Left lung (tissue), 10 donors: ENCODE measurements around the gene MALSU1. TPM values are rescaled to one million over a fixed set of nuclear protein-coding genes. Genes with fewer than 3 reads are reported as not detected.

Experiments used
- ATAC-seq: fragments of 200-7000 bp; cut with Tn5 transposase; one replicate; pipeline ENCODE4 v1.9.1; 2020; ENCODE audit warnings: moderate library complexity
- DNase-seq, 4 donors: peaks; one replicate each; pipeline ENCODE4 v3.0.0-alpha.2; 2013 to 2020
- H3K27ac ChIP-seq, 2 donors: fragments of 200-600 bp; sonication (generic) in 1 of 2; one replicate each; pipeline versions ENCODE4 v1.5.0 to v1.8.0; 2020 to 2021
- H3K27me3 ChIP-seq, 2 donors: fragments of 200-600 bp; sonication (generic) in 1 of 2; one replicate each; pipeline versions ENCODE4 v1.5.0 to v1.8.0; 2020 to 2021
- H3K36me3 ChIP-seq, 2 donors: fragments of 200-600 bp; sonication (generic) in 1 of 2; one replicate each; pipeline versions ENCODE4 v1.5.0 to v1.8.0; 2020 to 2021
- H3K4me1 ChIP-seq, 2 donors: fragments of 200-600 bp; one replicate each; pipeline ENCODE4 v1.8.0; 2021
- H3K4me3 ChIP-seq, 2 donors: fragments of 200-600 bp; sonication (generic) in 1 of 2; one replicate each; pipeline versions ENCODE4 v1.5.0 to v1.8.0; 2020 to 2021; ENCODE audit warnings: mild to moderate bottlenecking in 1 of 2
- H3K9me3 ChIP-seq, 2 donors: fragments of 200-600 bp; sonication (generic) in 1 of 2; one replicate each; pipeline versions ENCODE4 v1.5.0 to v1.8.0; 2020 to 2021
- intact Hi-C, 2 donors: fragments of 100-400 bp; cut with DNase I; formaldehyde crosslinking; loops; one replicate each; pipeline versions ENCODE4 v1.11.2 to v1.14.2; 2022
- polyA plus RNA-seq, 6 donors: library from polyadenylated mRNA; unstranded; fragments of 120-200 nt; gene quantifications; one replicate each; pipeline ENCODE4 v1.2.1, GENCODE V29; 2013; ENCODE audit not compliant: insufficient read length in 6 of 6
- total RNA-seq, 2 donors: library from RNA; stranded (reverse); fragmentation: NEBNext Ultra II Directional; extraction: Animal tissue kit (Norgen Biotek cat#: 25700); gene quantifications; one replicate each; pipeline ENCODE4 v1.2.1, GENCODE V29; 2021
- TF ChIP-seq, protein P1 (sequence below), 2 donors: fragments of 200-600 bp; sonication (generic) in 1 of 2; IDR thresholded peaks; one replicate each; pipeline versions ENCODE4 v1.5.0 to v1.8.0; 2021; ENCODE audit warnings: antibody characterized with exemption in 2 of 2
- donor health status: DM: no; HTN: yes; CAD: no.
- donor health status: DM: no; HTN: no; CAD: no.

Gene MALSU1
- total and polyA plus RNA-seq, 8 donors, result 46.3 to 55.1 (median 48.3) TPM

DNA sequence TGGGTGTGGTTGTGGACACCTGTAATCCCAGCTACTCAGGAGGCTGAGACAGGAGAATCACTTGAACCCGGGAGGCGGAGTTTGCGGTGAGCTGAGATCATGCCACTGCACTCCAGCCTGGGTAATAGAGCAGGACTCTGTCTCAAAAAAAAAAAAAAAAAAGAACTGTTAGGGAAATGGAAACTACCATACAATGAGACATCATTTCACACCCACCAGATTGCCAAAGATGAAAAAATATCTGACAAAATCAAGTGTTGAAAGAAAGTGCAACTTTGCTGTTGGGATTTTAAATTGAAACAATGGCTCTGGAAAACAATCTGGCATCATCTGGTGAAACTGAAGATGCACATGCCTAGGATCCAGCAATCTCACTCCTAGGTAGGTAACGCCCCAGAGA is 16.1 kb upstream of the MALSU1 start:
- DNase-seq (no peak), ATAC-seq (no peak)
- no peak overlapping the region for H3K27ac ChIP-seq
- H3K4me1 ChIP-seq, result no peaks in the 10 kb centered on the region
- no peaks in the 10 kb centered on the region for H3K9me3 ChIP-seq
- no peaks in the 10 kb centered on the region for H3K27me3 ChIP-seq
- H3K4me3 ChIP-seq, result no peak overlapping the region
- no peaks in the 10 kb centered on the region for H3K36me3 ChIP-seq
- TF ChIP-seq, protein P1, sequence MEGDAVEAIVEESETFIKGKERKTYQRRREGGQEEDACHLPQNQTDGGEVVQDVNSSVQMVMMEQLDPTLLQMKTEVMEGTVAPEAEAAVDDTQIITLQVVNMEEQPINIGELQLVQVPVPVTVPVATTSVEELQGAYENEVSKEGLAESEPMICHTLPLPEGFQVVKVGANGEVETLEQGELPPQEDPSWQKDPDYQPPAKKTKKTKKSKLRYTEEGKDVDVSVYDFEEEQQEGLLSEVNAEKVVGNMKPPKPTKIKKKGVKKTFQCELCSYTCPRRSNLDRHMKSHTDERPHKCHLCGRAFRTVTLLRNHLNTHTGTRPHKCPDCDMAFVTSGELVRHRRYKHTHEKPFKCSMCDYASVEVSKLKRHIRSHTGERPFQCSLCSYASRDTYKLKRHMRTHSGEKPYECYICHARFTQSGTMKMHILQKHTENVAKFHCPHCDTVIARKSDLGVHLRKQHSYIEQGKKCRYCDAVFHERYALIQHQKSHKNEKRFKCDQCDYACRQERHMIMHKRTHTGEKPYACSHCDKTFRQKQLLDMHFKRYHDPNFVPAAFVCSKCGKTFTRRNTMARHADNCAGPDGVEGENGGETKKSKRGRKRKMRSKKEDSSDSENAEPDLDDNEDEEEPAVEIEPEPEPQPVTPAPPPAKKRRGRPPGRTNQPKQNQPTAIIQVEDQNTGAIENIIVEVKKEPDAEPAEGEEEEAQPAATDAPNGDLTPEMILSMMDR (IDR thresholded peaks at IDR 0.05), result no peak
- intact Hi-C loops, result no loop called here

DNA sequence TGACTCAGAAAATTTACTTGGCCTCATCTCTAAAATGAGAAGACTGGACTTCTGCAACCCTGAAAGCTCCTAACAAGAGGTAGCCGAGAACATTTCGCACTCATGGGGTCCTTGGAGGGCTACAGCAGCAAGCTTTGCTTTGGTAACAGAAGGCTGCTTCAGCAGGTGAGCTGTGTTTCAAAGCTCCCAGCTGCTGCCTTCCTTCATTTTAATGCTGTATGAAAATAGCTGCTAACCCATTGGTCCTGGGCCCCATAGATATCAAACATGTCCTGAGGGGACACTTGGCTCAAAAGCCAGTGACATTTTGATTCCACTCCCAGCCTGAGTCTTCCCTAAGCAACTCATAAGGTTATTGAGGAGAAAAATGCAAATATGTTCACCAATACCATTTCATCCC is 14.3 kb upstream of the MALSU1 start:
- Histone ChIP-seq H3K9me3 (no peaks in the 10 kb centered on the region), H3K4me1 (no peaks in the 10 kb centered on the region), H3K4me3 (no peak overlapping the region), H3K27me3 (no peaks in the 10 kb centered on the region), H3K27ac (no peak overlapping the region), H3K36me3 (no peaks in the 10 kb centered on the region)
- intact Hi-C loops, result no loop called here
- DNase-seq (no peak), ATAC-seq (no peak)
- TF ChIP-seq, protein P1 (IDR thresholded peaks at IDR 0.05), result no peak

DNA sequence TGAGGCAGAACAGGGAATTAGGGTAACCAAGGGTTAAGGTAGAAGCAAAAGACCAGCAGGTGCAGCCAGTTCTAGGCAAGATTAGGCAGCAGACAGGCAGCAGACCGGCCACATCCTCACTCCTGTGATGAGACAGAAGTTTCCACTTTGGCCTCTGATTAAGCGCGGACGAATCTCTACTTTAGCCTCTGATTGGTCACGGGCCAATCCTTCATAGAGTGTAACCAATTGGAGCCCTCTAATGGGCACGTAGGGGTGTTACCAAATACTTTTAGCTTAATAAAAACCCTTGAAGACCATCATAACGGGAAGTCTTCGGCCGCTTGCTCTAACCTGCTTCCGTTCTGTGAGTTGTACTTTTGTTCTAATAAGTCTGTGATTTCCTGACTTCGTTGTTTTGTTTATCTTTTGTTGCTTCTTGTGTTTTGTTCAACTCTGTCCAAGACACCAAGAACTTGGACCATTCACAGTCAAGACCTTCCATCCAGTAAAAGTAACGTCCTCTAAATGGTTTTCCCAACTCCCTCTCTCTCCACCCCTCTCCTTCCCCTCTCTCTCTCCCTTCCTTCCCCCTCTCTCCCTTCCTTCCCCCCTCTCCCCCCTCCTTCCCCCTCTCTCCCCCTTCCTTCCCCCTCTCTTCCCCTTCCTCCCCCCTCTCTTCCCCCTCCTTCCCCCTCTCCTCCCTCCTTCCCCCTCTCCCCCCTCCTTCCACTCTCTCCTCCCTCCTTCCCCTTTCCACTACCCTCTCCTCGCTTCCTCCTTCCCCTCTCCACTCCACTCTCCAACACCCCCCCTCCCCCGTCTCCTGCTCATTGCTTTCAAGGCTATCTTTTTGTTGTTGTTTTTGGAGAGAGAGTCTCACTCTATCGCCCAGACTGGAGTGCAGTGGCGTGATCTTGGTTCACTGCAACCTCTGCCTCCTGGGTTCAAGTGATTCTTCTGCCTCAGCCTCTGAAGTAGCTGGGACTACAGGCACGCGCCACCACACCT is 13.2 kb upstream of the MALSU1 start:
- Histone ChIP-seq H3K27me3 (no peaks in the 10 kb centered on the region), H3K9me3 (no peaks in the 10 kb centered on the region), H3K36me3 (no peaks in the 10 kb centered on the region), H3K27ac (no peak overlapping the region), H3K4me1 (no peaks in the 10 kb centered on the region), H3K4me3 (no peak overlapping the region)
- DNase-seq, result no peak
- no peak for ATAC-seq
- intact Hi-C loops, result no loop called here
- TF ChIP-seq, protein P1 (IDR thresholded peaks at IDR 0.05), result no peak

DNA sequence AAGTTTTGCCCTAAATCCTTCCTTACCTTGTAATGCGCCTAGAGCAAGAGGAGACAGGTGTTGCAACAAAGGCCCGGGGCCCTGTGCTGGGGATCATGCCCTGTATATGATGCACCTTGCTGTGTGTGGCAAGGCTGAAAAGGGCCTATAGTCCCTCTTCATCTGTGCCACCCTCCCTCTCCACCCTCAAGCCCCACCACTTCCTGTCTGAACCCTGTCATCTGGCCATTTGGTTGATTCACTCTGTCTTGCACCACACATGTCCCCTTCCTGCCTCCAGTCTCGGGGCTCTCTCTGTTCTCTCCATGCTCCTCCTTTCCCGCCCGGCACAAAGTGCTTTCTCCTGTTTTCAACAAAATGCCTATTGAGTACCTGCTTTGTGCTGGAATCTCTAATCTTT is 11.5 kb upstream of the MALSU1 start:
- Histone ChIP-seq H3K9me3 (no peaks in the 10 kb centered on the region), H3K4me1 (no peaks in the 10 kb centered on the region), H3K27me3 (no peaks in the 10 kb centered on the region), H3K27ac (no peak overlapping the region), H3K4me3 (no peak overlapping the region), H3K36me3 (no peaks in the 10 kb centered on the region)
- no peak for ATAC-seq
- no peak for DNase-seq
- intact Hi-C loops, result no loop called here
- TF ChIP-seq, protein P1 (IDR thresholded peaks at IDR 0.05), result no peak

DNA sequence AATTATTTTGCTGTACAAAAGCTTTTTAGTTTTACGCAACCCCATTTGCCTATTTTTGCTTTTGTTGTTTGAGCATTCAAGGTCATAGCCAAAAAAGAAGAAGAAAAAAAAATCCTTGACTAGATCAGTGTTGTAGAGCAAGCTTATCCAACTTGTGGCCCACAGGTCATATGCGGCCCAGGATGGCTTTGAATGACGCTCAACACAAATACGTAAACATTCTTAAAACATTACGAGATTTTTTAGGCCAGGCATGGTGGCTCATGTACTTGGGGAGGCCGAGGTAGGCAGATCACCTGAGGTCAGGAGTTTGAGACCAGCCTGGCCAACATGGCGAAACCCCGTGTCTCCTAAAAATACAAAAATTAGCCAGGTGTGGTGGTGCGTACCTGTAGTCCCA is 8.1 kb upstream of the MALSU1 start:
- TF ChIP-seq, protein P1 (IDR thresholded peaks at IDR 0.05), result no peak
- Histone ChIP-seq H3K36me3 (no peaks in the 10 kb centered on the region), H3K27ac (no peak overlapping the region), H3K4me1 (no peaks in the 10 kb centered on the region), H3K9me3 (no peaks in the 10 kb centered on the region), H3K27me3 (no peaks in the 10 kb centered on the region), H3K4me3 (no peak overlapping the region)
- ATAC-seq (no peak), DNase-seq (no peak)
- intact Hi-C loops, result no loop called here
